ENCODE measurements around the gene ATP6V1C2.

The ATP6V1C2 gene

GRCh38 chr2:10721396-10722251, at the start of gene ATP6V1C2:
ATP6V1C2 (plus strand) TSS chr2:10721630; CDS start chr2:10722850, 1,220 bp downstream.
- no peak for DNase-seq (ENCODE audit: low spot score)

GRCh38 chr2:10675131-10675530, 46.3 kb upstream of the ATP6V1C2 start:
- no peak for DNase-seq (ENCODE audit: low spot score)

GRCh38 chr2:10678225-10678624, 43.2 kb upstream of the ATP6V1C2 start:
- peak; percentile 19 for DNase-seq (ENCODE audit: low spot score)

GRCh38 chr2:10680214-10680613, 41.2 kb upstream of the ATP6V1C2 start:
- DNase-seq (ENCODE audit: low spot score): no peak

GRCh38 chr2:10680957-10681356, 40.5 kb upstream of the ATP6V1C2 start:
- DNase-seq (ENCODE audit: low spot score): no peak

- no peak for DNase-seq (ENCODE audit: low spot score)
Measured at GRCh38 chr2:10686176-10686730, 35.2 kb upstream of the ATP6V1C2 start.

- DNase-seq (ENCODE audit: low spot score): peak; percentile 61
Measured at GRCh38 chr2:10688921-10689807, 32.3 kb upstream of the ATP6V1C2 start.

GRCh38 chr2:10691521-10691920, 29.9 kb upstream of the ATP6V1C2 start:
- no peak for DNase-seq (ENCODE audit: low spot score)

GRCh38 chr2:10700078-10700803, 21.2 kb upstream of the ATP6V1C2 start:
- DNase-seq (ENCODE audit: low spot score): no peak

GRCh38 chr2:10704034-10704594, 17.3 kb upstream of the ATP6V1C2 start:
- DNase-seq (ENCODE audit: low spot score): no peak

- DNase-seq (ENCODE audit: low spot score): no peak
Measured at GRCh38 chr2:10706033-10706432, 15.4 kb upstream of the ATP6V1C2 start.

GRCh38 chr2:10707831-10708230, 13.6 kb upstream of the ATP6V1C2 start:
- DNase-seq (ENCODE audit: low spot score): no peak

- peak; percentile 32 for DNase-seq (ENCODE audit: low spot score)
Measured at GRCh38 chr2:10709290-10709939, 12.0 kb upstream of the ATP6V1C2 start.

GRCh38 chr2:10712185-10712809, 9.1 kb upstream of the ATP6V1C2 start:
- DNase-seq (ENCODE audit: low spot score): no peak

- DNase-seq (ENCODE audit: low spot score): no peak
Measured at GRCh38 chr2:10716581-10716980, 4.8 kb upstream of the ATP6V1C2 start.

GRCh38 chr2:10717628-10718027, 3.8 kb upstream of the ATP6V1C2 start:
- DNase-seq (ENCODE audit: low spot score): peak; percentile 35

GRCh38 chr2:10720306-10720705, 1.1 kb upstream of the ATP6V1C2 start:
- no peak for DNase-seq (ENCODE audit: low spot score)

- no peak for DNase-seq (ENCODE audit: low spot score)
Measured at GRCh38 chr2:10720947-10721395, 459 bp upstream of the ATP6V1C2 start.

GRCh38 chr2:10722252-10722825, 909 bp downstream of the ATP6V1C2 start:
- DNase-seq (ENCODE audit: low spot score): no peak

GRCh38 chr2:10732924-10733565, 11.6 kb downstream of the ATP6V1C2 start:
- no peak for DNase-seq (ENCODE audit: low spot score)
